ENCODE measurements around the gene EEPD1.

- TF ChIP-seq POLR2A (IDR thresholded peaks at IDR 0.05): no peak
- TF ChIP-seq, protein P1, sequence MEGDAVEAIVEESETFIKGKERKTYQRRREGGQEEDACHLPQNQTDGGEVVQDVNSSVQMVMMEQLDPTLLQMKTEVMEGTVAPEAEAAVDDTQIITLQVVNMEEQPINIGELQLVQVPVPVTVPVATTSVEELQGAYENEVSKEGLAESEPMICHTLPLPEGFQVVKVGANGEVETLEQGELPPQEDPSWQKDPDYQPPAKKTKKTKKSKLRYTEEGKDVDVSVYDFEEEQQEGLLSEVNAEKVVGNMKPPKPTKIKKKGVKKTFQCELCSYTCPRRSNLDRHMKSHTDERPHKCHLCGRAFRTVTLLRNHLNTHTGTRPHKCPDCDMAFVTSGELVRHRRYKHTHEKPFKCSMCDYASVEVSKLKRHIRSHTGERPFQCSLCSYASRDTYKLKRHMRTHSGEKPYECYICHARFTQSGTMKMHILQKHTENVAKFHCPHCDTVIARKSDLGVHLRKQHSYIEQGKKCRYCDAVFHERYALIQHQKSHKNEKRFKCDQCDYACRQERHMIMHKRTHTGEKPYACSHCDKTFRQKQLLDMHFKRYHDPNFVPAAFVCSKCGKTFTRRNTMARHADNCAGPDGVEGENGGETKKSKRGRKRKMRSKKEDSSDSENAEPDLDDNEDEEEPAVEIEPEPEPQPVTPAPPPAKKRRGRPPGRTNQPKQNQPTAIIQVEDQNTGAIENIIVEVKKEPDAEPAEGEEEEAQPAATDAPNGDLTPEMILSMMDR (IDR thresholded peaks at IDR 0.05): no peak
Observed at GRCh38 chr7:36296284-36296683, 143.2 kb downstream of the EEPD1 start.
